Measurements from ENCODE around the gene CD58.
"Not testable (repeated sequence)": the region's sequence is repeated elsewhere in the genome, so short reads cannot be mapped to it uniquely, and the experiment has no call there.

Gene CD58

GRCh38 chr1:116593401-116593800 is 22.6 kb upstream of the CD58 start:
- DNase-seq (ENCODE audit: low read depth in 2 of 3, low spot score in 1 of 3) = not testable (repeated sequence)

DNA sequence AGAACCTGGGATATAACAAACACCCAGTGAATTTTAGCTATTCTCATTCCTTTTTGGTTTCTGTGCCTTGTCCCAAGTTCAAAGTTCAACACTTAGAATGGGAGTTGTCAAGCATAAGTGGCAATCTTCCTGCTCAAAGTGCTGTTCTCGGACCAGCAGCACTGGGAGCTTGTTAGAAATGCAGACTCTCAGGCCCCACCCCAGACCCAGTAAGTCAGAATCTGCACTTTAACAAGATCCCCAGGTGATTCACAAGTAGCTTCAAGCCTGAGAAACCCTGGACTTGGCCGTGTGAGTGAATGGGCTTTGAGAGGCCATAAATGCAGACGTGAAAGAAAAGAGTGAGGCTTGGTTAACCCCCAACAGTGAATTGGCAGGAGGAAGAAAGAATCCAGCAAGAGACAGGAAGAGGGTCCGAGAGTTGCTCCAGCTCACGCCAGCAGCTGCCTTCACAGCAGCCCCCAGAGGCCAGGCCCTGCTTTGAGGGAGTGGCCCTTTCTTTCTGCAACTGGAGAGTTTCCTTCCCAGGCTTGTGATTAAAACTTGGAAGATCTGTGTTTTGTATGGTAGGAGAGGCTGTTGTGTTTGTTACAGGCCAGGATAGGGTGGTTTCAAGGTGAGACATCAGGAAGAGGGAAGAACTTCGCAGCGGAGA is 21.3 kb upstream of the CD58 start:
- DNase-seq (ENCODE audit: low read depth in 2 of 3, low spot score in 1 of 3) = not testable (repeated sequence)

DNA sequence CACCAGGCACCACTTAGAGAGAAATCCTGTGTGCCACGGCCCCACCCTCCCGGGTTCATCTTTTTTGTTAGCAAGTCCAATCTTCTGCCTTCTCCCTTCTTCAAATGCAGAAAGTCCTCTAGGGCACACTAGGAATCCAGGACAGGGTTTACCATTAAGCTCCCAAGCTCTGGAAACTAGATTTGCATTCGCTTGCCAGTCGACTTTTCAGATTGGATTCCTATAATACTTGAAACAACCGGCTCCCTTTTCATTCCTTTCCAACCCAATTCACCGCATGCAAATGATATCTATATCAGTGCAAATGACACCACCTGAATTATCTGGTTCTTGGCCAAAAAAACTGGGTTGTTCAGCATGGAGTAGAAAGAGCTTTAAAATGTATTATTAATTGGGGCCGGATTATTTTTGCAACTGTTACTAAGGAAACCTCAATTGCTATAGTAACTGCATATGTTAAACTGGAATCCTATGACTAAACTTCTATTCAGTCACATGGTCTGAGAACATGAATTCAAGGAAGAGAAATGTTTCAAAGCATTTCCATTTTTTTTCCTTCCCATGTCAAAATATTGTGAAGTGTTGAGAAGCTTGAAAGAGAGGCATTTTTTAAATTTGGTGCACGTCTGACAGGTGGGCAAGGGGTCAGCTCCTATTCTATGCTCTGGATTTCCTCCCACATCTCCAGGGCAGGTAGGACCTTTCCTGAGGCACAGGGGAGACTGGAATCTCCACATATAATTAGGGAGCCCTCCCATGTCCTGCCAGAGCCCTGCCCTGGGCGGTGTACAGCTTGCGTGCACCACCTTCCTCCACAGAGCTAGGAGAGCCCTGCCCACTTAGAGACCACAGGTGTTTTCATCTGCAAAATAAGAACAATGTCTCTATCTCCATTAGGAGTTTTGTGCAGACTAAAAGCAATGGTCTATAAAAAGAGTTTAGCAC is 20.5 kb upstream of the CD58 start:
- DNase-seq (ENCODE audit: low read depth in 2 of 3, low spot score in 1 of 3) = not testable (repeated sequence)

DNA sequence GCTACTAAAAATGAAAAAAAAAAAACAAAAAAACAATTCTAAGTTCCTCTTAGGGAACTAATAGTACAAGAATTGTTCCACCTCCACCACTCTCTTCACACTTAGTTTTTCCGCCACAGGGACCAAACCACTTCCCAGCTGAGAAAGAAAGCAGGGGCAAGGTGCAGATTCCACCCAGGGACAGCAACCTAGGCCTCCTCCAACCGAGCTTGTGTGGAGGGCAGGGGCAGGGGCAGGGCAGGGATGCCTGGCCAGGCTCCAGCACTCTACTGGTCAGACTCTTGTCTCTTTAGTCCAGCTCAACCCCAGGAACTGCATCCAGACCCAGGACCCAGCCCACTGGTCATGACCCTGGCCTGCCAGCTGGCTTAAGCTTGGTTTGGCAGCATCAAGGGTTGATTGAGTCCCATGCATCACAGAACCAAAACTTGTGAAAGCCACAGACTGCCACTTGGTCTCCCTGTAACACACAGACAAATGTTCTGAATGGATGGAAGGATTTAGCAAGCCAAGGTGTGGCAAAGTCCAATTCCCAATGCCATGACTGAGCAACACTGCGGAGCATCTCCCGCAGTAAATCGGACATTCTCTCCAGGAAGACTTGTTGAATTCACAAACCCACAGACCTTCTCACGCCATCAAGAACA is 19.7 kb upstream of the CD58 start:
- DNase-seq (ENCODE audit: low read depth in 2 of 3, low spot score in 1 of 3) = not testable (repeated sequence)

DNA sequence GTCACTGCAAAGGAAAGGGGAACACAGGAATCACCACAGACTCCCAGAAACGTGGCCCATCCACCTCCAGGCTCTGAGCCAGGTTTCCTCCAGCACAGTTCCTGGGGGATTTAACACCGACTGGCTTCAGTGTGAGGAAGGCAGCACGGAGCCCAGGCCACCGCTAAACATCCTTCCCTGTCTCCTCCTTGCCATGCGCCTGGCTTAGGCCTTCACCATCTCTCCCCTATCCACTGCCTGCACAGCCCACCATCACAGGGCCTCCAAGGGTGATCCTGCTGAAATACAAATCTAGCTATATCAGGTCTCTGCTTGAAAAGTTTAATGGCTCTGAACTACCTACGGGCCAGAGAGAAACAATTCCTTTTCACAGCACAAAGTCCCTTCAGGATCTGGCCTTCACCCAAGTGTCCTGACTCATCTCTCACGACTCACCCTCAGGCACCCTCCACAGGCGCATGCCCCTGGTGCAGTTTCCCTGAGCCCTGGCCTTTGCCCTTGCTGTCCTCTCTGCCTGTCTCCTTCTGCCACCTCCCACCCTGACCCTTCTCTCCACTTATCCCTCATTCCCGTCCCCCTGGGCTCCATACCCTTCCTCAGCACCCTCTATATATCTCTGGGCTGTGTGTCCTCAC is 18.4 kb upstream of the CD58 start:
- DNase-seq (ENCODE audit: low read depth in 2 of 3, low spot score in 1 of 3) = not testable (repeated sequence)

GRCh38 chr1:116587501-116588227 is 16.8 kb upstream of the CD58 start:
- DNase-seq (ENCODE audit: low read depth in 2 of 3, low spot score in 1 of 3) = no peak

- no peak for DNase-seq (ENCODE audit: low read depth in 2 of 3, low spot score in 1 of 3)
Observed at GRCh38 chr1:116586741-116587143, 15.9 kb upstream of the CD58 start.

GRCh38 chr1:116585886-116586285 is 15.1 kb upstream of the CD58 start:
- no peak for DNase-seq (ENCODE audit: low read depth in 2 of 3, low spot score in 1 of 3)

- no peak for DNase-seq (ENCODE audit: low read depth in 2 of 3, low spot score in 1 of 3)
Observed at GRCh38 chr1:116581323-116581885, 10.6 kb upstream of the CD58 start.

- no peak for DNase-seq (ENCODE audit: low read depth in 2 of 3, low spot score in 1 of 3)
Observed at GRCh38 chr1:116580446-116581322, 9.9 kb upstream of the CD58 start.

DNA sequence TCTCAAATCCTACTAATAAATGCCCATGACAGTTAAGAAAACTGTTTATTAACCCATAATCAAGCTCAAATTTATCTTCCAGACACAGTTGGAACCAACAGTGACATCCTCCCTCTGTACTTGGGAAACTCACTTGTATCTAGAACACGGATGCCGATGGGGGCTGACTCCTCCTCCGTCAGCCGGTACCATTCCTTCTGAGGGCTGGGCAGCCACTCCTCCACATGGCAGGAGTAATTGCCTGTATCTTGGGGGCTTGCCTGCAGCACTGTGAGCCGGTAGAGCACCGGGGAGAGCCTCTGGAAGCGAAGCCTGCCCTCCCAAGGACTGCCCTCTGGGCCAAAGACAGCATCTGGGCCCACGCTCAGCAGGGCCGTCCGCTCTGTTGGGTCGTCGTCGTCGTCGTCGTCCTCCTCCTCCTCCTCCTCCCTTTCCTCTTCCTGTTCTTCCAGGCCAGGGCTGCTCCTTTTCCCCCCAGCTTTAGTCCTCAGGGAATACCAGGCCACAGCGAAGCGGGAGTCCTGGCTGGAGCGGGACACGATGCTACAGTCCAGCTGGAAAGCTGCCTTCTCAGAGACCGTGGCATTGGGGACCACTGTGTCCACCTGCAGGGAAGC is 8.5 kb upstream of the CD58 start:
- no peak for DNase-seq (ENCODE audit: low read depth in 2 of 3, low spot score in 1 of 3)

- DNase-seq (ENCODE audit: low read depth in 2 of 3, low spot score in 1 of 3) = no peak
Observed at GRCh38 chr1:116578581-116578980, 7.8 kb upstream of the CD58 start.

- no peak for DNase-seq (ENCODE audit: low read depth in 2 of 3, low spot score in 1 of 3)
Observed at GRCh38 chr1:116577759-116578314, 7.0 kb upstream of the CD58 start.

DNA sequence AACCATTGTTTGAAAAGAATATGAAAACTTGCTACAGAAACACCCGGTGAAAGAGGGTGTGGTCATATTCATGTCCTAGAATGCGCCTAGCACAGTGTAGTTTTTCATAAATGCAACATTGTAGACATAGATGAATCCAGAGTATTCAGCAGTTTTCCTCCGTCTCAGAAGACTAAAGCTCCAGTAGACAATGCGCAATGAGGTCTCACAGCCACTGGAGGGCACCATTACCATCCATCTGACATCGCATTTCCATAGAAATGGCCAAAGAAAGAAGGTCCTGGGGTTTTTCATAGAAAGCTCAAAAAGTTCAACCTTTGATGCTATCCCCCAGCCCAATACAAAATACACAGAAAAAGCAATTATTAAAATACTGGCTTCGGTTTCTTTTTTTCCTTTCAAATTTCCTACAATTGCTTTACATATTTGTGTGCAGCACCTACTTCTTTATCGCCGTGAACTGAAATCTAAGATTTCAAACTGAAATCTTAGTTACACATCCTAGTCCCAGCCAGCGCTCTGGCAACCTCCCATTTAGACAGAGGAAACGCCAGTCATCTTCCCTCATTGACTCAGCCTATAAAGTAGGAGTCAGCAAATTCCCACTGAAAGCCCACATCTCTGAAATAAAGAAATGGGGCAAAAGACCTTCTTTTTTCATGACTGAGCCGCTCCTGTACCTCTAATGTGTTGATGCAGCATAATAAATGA is 3.9 kb upstream of the CD58 start:
- peak in 2 of 3 donors; percentile 27 to 66 for DNase-seq (ENCODE audit: low read depth in 2 of 3, low spot score in 1 of 3)

DNA sequence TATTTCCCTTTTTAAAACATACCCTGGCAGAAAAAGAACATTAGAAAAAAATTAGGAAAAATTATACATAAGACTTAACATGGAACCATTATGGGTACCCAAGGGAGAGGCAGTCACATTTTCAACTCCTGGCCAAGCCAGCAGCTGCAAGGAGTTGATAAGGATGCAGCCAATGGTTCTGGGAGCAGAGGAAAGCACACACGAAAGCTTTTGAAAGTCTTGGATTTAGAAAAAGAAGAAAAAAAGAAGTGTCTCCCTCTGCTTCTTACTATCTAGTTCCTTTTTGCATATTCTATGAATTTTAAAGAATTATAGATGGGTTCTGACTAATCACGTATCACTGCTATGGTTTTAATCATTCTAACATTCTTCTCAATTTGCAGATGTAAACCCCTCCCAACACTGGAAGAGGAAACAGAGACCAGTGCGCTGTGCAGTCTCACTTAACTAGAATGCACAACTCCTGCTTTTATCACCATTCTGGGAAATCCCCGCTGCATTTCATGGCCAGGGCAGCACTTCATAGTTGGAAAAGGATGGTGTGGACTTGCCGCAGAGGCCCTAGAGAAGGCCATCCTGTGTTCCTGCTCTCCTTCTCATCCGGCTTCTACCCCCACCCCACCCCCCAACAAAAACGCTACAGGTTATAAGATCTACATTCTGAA is 2.7 kb upstream of the CD58 start:
- DNase-seq (ENCODE audit: low read depth in 2 of 3, low spot score in 1 of 3) = no peak

DNA sequence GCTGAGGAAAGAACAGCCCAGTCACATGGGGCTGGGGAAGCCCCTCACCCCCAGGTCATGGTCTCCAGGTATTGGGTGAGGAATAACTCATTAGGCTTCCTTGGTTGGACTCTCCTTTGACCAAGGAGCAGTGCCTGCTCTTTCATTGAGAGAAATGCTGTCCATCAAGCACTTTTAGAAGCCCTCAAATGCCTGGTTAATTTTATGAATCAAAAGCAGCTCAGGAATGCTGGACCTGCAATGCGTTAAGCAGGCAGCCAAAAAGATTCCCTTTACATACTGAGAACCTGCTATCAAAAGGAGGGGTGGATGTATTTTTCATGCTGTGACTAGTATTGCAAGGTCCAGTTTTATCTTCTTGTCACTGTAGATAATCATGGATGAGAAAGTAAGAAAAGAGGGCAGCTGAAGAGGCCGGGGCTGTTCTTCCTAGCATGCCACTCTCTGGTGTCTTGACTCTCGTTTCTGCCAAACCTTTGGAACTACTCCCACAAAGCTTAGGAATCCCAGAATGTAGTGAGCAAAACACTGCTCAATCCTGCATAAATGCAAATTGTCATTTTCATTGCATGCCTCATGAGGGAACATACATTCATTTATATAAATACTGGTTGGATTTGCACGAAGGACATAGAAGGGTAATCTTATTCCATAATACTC is 2.1 kb upstream of the CD58 start:
- DNase-seq (ENCODE audit: low read depth in 2 of 3, low spot score in 1 of 3) = no peak

DNA sequence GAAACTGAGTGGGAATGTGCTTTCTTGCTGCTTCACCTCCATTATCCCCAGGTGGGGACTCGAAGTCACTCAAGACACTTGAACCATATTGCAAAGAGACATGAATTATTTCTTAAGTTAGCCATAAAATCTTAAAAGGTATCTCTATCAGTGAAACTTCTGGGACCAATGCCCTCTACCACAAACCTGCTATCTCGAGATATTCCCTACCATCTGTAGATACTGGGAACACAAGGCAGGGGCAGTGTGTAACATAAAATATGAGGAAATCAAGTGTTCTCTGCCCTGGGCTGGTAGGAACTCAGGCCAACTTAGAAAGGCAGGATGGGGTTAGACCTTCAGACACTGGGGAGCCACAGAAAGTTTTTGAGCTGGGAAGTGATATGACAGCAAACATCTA is 1.3 kb upstream of the CD58 start:
- no peak for DNase-seq (ENCODE audit: low read depth in 2 of 3, low spot score in 1 of 3)

Data from stimulated activated CD4-positive, alpha-beta T cell treated with anti-CD3 and anti-CD28 coated beads, Interleukin-12 subunit alpha, Interleukin-12 subunit beta, amount 100 ng/mL, for 48 hours (primary cell).